Measurements from ENCODE around the gene ADPRH. TPM values are rescaled to one million over a fixed set of nuclear protein-coding genes. Genes with fewer than 3 reads are reported as not detected.
A peak's percentile ranks its signal among the peaks of the same experiment; 100 is the strongest.

ADPRH gene
- total and polyA plus RNA-seq, 10 of the 15 experiments (the other 5 are each of a cell fraction or from before 2014, with no cell fraction given): 2.3 to 32.6 (median 19.0) TPM

DNA sequence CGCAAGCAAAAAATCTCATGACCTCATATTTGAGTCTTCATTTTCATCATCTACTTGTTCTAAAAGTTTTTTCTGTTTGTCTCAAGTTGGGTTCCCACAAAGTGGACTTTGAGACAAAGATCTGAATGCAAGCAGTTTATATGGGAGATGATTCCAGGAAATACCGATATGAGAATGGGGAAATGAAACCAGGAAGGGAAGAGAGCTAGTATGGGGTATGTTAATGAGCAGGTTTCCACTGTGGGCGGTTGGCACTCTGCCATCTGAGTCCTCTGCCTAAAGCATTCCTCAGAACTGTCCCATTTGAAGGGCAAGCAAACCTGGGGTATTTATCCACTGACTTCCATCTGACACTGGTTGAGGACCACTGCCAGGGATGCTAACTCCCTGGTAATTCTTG lies 8.8 kb downstream of the ADPRH start (continued):
- TF ChIP-seq, protein P1, sequence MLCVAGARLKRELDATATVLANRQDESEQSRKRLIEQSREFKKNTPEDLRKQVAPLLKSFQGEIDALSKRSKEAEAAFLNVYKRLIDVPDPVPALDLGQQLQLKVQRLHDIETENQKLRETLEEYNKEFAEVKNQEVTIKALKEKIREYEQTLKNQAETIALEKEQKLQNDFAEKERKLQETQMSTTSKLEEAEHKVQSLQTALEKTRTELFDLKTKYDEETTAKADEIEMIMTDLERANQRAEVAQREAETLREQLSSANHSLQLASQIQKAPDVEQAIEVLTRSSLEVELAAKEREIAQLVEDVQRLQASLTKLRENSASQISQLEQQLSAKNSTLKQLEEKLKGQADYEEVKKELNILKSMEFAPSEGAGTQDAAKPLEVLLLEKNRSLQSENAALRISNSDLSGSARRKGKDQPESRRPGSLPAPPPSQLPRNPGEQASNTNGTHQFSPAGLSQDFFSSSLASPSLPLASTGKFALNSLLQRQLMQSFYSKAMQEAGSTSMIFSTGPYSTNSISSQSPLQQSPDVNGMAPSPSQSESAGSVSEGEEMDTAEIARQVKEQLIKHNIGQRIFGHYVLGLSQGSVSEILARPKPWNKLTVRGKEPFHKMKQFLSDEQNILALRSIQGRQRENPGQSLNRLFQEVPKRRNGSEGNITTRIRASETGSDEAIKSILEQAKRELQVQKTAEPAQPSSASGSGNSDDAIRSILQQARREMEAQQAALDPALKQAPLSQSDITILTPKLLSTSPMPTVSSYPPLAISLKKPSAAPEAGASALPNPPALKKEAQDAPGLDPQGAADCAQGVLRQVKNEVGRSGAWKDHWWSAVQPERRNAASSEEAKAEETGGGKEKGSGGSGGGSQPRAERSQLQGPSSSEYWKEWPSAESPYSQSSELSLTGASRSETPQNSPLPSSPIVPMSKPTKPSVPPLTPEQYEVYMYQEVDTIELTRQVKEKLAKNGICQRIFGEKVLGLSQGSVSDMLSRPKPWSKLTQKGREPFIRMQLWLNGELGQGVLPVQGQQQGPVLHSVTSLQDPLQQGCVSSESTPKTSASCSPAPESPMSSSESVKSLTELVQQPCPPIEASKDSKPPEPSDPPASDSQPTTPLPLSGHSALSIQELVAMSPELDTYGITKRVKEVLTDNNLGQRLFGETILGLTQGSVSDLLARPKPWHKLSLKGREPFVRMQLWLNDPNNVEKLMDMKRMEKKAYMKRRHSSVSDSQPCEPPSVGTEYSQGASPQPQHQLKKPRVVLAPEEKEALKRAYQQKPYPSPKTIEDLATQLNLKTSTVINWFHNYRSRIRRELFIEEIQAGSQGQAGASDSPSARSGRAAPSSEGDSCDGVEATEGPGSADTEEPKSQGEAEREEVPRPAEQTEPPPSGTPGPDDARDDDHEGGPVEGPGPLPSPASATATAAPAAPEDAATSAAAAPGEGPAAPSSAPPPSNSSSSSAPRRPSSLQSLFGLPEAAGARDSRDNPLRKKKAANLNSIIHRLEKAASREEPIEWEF (IDR thresholded peaks at IDR 0.05; ENCODE audit: insufficient replicate concordance, low read depth, low read length): no peak
- no peak for TF ChIP-seq TCF7 (IDR thresholded peaks at IDR 0.05; ENCODE audit: borderline replicate concordance)
- TF ChIP-seq, protein P2, sequence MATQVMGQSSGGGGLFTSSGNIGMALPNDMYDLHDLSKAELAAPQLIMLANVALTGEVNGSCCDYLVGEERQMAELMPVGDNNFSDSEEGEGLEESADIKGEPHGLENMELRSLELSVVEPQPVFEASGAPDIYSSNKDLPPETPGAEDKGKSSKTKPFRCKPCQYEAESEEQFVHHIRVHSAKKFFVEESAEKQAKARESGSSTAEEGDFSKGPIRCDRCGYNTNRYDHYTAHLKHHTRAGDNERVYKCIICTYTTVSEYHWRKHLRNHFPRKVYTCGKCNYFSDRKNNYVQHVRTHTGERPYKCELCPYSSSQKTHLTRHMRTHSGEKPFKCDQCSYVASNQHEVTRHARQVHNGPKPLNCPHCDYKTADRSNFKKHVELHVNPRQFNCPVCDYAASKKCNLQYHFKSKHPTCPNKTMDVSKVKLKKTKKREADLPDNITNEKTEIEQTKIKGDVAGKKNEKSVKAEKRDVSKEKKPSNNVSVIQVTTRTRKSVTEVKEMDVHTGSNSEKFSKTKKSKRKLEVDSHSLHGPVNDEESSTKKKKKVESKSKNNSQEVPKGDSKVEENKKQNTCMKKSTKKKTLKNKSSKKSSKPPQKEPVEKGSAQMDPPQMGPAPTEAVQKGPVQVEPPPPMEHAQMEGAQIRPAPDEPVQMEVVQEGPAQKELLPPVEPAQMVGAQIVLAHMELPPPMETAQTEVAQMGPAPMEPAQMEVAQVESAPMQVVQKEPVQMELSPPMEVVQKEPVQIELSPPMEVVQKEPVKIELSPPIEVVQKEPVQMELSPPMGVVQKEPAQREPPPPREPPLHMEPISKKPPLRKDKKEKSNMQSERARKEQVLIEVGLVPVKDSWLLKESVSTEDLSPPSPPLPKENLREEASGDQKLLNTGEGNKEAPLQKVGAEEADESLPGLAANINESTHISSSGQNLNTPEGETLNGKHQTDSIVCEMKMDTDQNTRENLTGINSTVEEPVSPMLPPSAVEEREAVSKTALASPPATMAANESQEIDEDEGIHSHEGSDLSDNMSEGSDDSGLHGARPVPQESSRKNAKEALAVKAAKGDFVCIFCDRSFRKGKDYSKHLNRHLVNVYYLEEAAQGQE (IDR thresholded peaks at IDR 0.05; ENCODE audit: low read depth, low read length): no peak
- TF ChIP-seq GABPA (IDR thresholded peaks at IDR 0.05; ENCODE audit: low read depth): no peak
- TF ChIP-seq POLR2AphosphoS2 (IDR thresholded peaks at IDR 0.05; ENCODE audit: low read depth, low read length): no peak
- TF ChIP-seq ZNF24 (IDR thresholded peaks at IDR 0.05): no peak
- TF ChIP-seq, protein P3, sequence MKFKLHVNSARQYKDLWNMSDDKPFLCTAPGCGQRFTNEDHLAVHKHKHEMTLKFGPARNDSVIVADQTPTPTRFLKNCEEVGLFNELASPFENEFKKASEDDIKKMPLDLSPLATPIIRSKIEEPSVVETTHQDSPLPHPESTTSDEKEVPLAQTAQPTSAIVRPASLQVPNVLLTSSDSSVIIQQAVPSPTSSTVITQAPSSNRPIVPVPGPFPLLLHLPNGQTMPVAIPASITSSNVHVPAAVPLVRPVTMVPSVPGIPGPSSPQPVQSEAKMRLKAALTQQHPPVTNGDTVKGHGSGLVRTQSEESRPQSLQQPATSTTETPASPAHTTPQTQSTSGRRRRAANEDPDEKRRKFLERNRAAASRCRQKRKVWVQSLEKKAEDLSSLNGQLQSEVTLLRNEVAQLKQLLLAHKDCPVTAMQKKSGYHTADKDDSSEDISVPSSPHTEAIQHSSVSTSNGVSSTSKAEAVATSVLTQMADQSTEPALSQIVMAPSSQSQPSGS (IDR thresholded peaks at IDR 0.05; ENCODE audit: low read length): peak; percentile 71
- TF ChIP-seq, protein P4, sequence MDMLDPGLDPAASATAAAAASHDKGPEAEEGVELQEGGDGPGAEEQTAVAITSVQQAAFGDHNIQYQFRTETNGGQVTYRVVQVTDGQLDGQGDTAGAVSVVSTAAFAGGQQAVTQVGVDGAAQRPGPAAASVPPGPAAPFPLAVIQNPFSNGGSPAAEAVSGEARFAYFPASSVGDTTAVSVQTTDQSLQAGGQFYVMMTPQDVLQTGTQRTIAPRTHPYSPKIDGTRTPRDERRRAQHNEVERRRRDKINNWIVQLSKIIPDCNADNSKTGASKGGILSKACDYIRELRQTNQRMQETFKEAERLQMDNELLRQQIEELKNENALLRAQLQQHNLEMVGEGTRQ (IDR thresholded peaks at IDR 0.05; ENCODE audit: borderline replicate concordance, low read depth, low read length): no peak
- TF ChIP-seq, protein P5, sequence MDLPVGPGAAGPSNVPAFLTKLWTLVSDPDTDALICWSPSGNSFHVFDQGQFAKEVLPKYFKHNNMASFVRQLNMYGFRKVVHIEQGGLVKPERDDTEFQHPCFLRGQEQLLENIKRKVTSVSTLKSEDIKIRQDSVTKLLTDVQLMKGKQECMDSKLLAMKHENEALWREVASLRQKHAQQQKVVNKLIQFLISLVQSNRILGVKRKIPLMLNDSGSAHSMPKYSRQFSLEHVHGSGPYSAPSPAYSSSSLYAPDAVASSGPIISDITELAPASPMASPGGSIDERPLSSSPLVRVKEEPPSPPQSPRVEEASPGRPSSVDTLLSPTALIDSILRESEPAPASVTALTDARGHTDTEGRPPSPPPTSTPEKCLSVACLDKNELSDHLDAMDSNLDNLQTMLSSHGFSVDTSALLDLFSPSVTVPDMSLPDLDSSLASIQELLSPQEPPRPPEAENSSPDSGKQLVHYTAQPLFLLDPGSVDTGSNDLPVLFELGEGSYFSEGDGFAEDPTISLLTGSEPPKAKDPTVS (IDR thresholded peaks at IDR 0.05; ENCODE audit: low read depth, low read length): no peak
- peak; percentile 82; the same call in 1 of the 2 replicates for TF ChIP-seq IRF4 (IDR thresholded peaks at IDR 0.05; ENCODE audit: low read depth, low read length)
- TF ChIP-seq, protein P6, sequence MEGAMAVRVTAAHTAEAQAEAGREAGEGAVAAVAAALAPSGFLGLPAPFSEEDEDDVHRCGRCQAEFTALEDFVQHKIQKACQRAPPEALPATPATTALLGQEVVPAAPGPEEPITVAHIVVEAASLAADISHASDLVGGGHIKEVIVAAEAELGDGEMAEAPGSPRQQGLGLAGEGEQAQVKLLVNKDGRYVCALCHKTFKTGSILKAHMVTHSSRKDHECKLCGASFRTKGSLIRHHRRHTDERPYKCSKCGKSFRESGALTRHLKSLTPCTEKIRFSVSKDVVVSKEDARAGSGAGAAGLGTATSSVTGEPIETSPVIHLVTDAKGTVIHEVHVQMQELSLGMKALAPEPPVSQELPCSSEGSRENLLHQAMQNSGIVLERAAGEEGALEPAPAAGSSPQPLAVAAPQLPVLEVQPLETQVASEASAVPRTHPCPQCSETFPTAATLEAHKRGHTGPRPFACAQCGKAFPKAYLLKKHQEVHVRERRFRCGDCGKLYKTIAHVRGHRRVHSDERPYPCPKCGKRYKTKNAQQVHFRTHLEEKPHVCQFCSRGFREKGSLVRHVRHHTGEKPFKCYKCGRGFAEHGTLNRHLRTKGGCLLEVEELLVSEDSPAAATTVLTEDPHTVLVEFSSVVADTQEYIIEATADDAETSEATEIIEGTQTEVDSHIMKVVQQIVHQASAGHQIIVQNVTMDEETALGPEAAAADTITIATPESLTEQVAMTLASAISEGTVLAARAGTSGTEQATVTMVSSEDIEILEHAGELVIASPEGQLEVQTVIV (IDR thresholded peaks at IDR 0.05; ENCODE audit: borderline replicate concordance, partially characterized antibody): no peak
